Esophagus squamous epithelium (tissue), 5 donors: ENCODE data around the gene NAV3. TPM values are rescaled to one million over a fixed set of nuclear protein-coding genes. Genes with fewer than 3 reads are reported as not detected.

ENCODE experiments used
- DNase-seq: peaks from one replicate; lab custom pipeline; 2025; lab: John Stamatoyannopoulos, UW
- H3K27ac ChIP-seq, 4 donors: fragments of 200-600 bp; sonication (generic); one replicate each; pipeline ENCODE4 v1.5.1; 2016 to 2019; ENCODE audit warnings: mild to moderate bottlenecking in 1 of 4
- H3K27me3 ChIP-seq, 4 donors: fragments of 200-600 bp; sonication (generic); 1 replicate in 3 of 4; 2 replicates in 1 of 4; pipeline versions ENCODE4 v1.5.1 to v1.6.0; 2017 to 2021; ENCODE audit warnings: antibody characterized with exemption in 1 of 4
- H3K36me3 ChIP-seq, 3 donors: fragments of 200-600 bp; sonication (generic); one replicate each; pipeline ENCODE4 v1.5.1; 2016 to 2019
- H3K4me1 ChIP-seq, 3 donors: fragments of 200-600 bp; sonication (generic); one replicate each; pipeline ENCODE4 v1.5.1; 2017 to 2019
- H3K4me3 ChIP-seq, 4 donors: fragments of 200-600 bp; sonication (generic); 1 replicate in 3 of 4; 2 replicates in 1 of 4; pipeline ENCODE4 v1.5.1; 2016 to 2019; ENCODE audit warnings: mild to moderate bottlenecking in 2 of 4, moderate library complexity in 1 of 4
- H3K9me3 ChIP-seq, 3 donors: fragments of 200-600 bp; sonication (generic); one replicate each; pipeline ENCODE4 v1.5.1; 2016 to 2019
- CTCF ChIP-seq, 6 experiments: fragments of 450-650 bp in 4 of 6; fragments of 200-600 bp in 2 of 6; sonication (generic) in 2 of 6; IDR thresholded peaks; one replicate each; pipeline ENCODE4 v1.5.1; 2016 to 2019; ENCODE audit warnings: antibody characterized with exemption in 6 of 6, mild to moderate bottlenecking in 4 of 6, moderate library complexity in 4 of 6
- POLR2A ChIP-seq, 4 donors: fragments of 450-650 bp; IDR thresholded peaks; one replicate each; pipeline ENCODE4 v1.6.1; 2017; ENCODE audit warnings: antibody characterized with exemption in 4 of 4, mild to moderate bottlenecking in 4 of 4, moderate library complexity in 3 of 4
- WGBS, 2 donors: methylation state at CpG; one replicate each; pipeline ENCODE4 v1.1.5; 2018; 5-methylcytosine and 5-hydroxymethylcytosine counted together
- intact Hi-C: fragments of 100-400 bp; cut with DNase I; formaldehyde crosslinking; loops from one replicate; pipeline ENCODE4 v1.15.0; 2022
- total RNA-seq, 4 donors: library from RNA; depleted of rRNA; stranded (reverse); fragments of >200 nt; gene quantifications; one replicate each; pipeline ENCODE4 v1.1.0, GENCODE V29; 2016
- donor health status: DM: yes; HTN: yes; CAD: no.

The NAV3 gene
- total RNA-seq, 4 donors from 2014 or later = 0.34 to 4.6 (median 3.2) TPM

DNA sequence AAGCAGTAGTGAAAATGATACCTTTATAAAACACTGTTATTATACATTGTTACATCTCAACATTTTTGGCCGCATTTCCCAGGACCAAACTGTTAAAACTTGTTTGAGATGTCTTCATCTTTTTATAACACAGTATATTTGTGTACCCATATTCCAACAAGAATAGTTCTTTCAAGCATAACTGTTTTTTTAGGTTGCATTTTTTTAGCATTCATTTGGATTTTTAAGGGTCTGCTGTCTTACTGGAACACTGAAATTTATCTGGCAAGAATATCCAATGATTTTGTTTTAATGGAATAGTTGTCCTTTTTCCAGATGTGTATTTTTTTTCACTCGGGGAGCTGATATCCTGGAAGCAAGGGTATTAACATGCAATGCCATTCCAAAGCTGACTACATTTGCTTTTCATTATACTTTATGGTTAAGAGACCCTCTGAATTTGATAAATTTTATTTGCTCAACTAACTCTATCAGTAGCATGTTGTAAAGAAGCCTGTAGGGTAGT, 8.9 kb upstream of the NAV3 start:
- Histone ChIP-seq H3K27ac (no peak overlapping the region), H3K27me3 (no peaks in the 10 kb centered on the region), H3K36me3 (no peaks in the 10 kb centered on the region), H3K4me1 (no peaks in the 10 kb centered on the region), H3K4me3 (no peak overlapping the region), H3K9me3 (no peaks in the 10 kb centered on the region)
- TF ChIP-seq CTCF (IDR thresholded peaks at IDR 0.05) (no peak), POLR2A (IDR thresholded peaks at IDR 0.05) (no peak)
- intact Hi-C loops = no loop called here
- no peak for DNase-seq
- WGBS, 2 donors = 30 to 49% methylated on average over 2 of the region's 2 CpGs

DNA sequence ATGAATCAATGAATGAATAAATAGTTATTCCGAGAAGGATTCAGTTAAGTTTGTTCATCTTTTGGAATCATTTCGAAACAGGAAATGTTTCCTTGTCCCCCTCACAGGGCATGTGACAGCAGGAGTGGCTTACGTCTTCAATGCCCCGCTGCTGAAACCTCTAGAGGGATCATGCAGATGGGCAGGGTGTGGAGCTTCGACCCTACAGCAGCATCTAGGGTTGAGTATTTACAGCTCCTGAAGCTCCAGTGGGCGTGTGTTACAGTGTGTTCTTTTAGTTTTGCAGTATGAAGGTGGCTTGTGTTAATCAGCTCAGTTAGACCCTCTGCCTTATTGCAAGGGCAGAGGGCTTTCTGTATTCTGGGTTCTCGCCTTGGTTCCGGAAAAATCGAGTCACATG, 2.6 kb downstream of the NAV3 start:
- Histone ChIP-seq H3K27me3 (no peaks in the 10 kb centered on the region), H3K9me3 (no peaks in the 10 kb centered on the region), H3K27ac (no peak overlapping the region), H3K36me3 (no peaks in the 10 kb centered on the region), H3K4me3 (no peak overlapping the region), H3K4me1 (no peaks in the 10 kb centered on the region)
- 41 to 69% methylated on average over 3 to 8 of the region's 9 CpGs for WGBS, 2 donors
- TF ChIP-seq CTCF (IDR thresholded peaks at IDR 0.05) (no peak), POLR2A (IDR thresholded peaks at IDR 0.05) (no peak)
- no peak for DNase-seq
- intact Hi-C loops = no loop called here

GRCh38 chr12:77834618-77835017, 3.9 kb downstream of the NAV3 start:
- H3K27ac ChIP-seq = no peak overlapping the region
- DNase-seq = no peak
- intact Hi-C loops = no loop called here
- no peaks in the 10 kb centered on the region for H3K9me3 ChIP-seq
- H3K27me3 ChIP-seq = no peaks in the 10 kb centered on the region
- no peak overlapping the region for H3K4me3 ChIP-seq
- H3K36me3 ChIP-seq = no peaks in the 10 kb centered on the region
- TF ChIP-seq CTCF (IDR thresholded peaks at IDR 0.05) (no peak), POLR2A (IDR thresholded peaks at IDR 0.05) (no peak)
- 63 to 66% methylated on average over 2 of the region's 2 CpGs for WGBS, 2 donors
- H3K4me1 ChIP-seq = no peaks in the 10 kb centered on the region

GRCh38 chr12:77835969-77836368, 5.3 kb downstream of the NAV3 start:
- TF ChIP-seq POLR2A (IDR thresholded peaks at IDR 0.05) (no peak), CTCF (IDR thresholded peaks at IDR 0.05) (no peak)
- DNase-seq = no peak
- Histone ChIP-seq H3K9me3 (no peaks in the 10 kb centered on the region), H3K4me3 (no peak overlapping the region), H3K27me3 (no peaks in the 10 kb centered on the region), H3K4me1 (no peaks in the 10 kb centered on the region), H3K27ac (no peak overlapping the region), H3K36me3 (no peaks in the 10 kb centered on the region)
- intact Hi-C loops = no loop called here

- Histone ChIP-seq H3K4me1 (no peaks in the 10 kb centered on the region), H3K27me3 (no peaks in the 10 kb centered on the region), H3K4me3 (no peak overlapping the region), H3K36me3 (no peaks in the 10 kb centered on the region), H3K27ac (no peak overlapping the region), H3K9me3 (no peaks in the 10 kb centered on the region)
- WGBS, 2 donors = 40% methylated on average over 3 of the region's 3 CpGs
- no peak for DNase-seq
- no peak for TF ChIP-seq CTCF (IDR thresholded peaks at IDR 0.05)
- TF ChIP-seq POLR2A (IDR thresholded peaks at IDR 0.05) = no peak
- intact Hi-C loops = no loop called here
Observed at GRCh38 chr12:77837876-77838291, 7.2 kb downstream of the NAV3 start.
